GM21390 (cell line): ENCODE data around the gene GP1BB.

Source experiments
- ATAC-seq: cut with Tn5 transposase; IDR thresholded peaks from one replicate; pipeline ENCODE4 v1.9.1; 2021; ENCODE audit not compliant: unreplicated experiment

GP1BB gene

GRCh38 chr22:19713650-19714311 lies 9.6 kb upstream of the GP1BB start:
- no peak for ATAC-seq

DNA sequence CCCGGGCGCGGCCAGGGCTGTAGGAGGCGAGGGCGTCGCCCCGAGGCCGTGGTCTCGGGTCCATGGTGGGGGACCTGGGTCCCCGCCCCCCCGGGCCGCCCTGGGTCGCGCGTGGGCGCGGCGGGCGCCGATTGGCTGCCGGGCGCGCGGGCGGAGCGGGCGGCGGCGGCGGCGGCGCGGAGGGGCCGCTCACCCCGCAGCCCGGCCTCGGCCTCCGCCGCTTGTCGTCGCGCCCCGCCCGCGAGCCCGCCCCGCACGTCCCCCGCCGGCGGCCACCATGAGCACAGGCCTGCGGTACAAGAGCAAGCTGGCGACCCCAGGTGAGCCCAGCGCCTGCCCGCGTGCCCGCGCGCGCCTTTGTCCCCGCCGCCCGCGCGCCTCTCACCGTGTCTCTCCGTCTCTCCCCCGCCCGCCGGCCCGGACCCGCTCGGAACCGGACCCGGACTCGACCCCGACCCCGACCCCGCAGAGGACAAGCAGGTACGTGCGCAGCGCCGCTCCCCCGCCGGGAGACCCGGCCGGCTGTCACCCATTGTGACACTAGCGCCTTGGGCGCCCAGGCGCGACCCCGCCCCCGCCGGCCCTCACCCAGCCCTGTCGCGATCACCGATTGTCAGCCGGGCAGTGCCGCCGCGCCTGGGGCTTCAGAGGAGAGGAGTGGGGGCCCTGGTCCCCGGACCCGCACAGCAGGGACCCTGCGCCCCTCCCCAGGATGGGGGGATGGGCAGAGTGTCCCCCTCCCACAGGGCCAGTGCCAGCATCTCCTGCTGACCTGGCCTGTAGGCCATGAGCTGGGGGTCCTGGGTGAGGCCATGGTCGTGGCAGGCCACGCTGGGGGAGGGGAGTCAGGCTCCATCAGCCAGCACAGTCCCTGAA lies 8.8 kb upstream of the GP1BB start, which contains the start of gene SEPTIN5:
SEPTIN5 (plus strand) TSS at position 192 of the 876 bp plus-strand sequence; CDS start at position 278, 86 bp downstream.
- ATAC-seq = no peak

GRCh38 chr22:19715188-19715930 lies 8.0 kb upstream of the GP1BB start:
- no peak for ATAC-seq

GRCh38 chr22:19716041-19716828 lies 7.1 kb upstream of the GP1BB start:
- ATAC-seq = no peak

GRCh38 chr22:19716829-19717105 lies 6.6 kb upstream of the GP1BB start:
- no peak for ATAC-seq

DNA sequence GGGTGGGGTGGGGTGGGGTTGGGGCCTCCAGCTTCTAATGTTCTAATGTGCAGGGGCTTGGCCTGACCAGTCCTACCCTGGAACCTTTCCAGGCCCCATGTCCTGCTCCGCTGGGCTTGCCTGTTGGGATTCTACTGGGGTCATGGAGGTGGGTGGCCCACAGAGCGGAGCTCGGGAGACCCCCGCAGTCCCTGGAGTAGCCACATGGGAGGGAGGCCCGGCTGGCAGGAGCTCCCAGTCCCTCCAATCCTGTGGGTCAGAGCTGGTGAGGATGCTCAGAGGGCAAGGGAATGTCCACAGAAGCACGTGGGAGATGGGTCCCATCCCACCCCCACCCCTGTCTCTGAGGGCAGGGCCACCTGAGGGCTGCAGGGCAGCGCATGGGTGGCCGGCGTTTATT lies 6.2 kb upstream of the GP1BB start:
- no peak for ATAC-seq

DNA sequence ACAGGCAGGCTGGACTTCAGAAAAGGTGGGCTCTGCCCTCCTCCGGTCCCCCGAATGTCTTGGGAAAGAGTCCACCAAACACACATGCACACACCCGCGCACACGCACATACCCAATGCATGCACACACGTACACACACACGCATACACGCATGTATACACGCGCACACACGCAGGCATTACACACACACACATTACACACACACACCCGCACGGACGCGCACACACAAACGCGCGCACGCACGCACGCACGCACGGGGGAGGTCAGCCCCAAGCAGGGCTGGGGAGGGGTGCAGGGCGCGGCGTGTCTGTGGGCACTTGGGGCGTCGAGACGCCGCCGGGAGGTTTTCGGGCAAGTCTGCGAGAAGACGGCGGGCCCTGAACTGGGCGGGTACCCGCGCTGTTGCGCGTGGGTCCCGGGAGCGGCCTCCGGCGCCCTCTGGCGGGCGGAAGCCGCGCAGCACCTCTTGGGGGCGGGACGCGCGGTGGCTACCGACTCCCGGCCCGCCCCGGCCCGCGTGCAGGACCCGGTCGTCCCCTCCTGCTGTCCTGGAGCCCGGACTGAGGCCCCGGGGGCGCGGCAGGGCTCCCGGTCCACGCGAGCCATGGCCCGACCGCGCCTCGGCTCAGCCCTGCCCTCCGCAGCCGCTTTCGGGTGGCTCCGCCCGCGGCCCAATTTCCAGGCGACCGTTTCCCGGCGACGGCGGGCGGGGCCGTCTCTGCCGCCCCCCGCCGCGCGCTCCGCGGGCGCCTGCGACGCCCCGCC lies 5.5 kb upstream of the GP1BB start:
- ATAC-seq = no peak

GRCh38 chr22:19718456-19719049 lies 4.8 kb upstream of the GP1BB start:
- ATAC-seq = no peak

DNA sequence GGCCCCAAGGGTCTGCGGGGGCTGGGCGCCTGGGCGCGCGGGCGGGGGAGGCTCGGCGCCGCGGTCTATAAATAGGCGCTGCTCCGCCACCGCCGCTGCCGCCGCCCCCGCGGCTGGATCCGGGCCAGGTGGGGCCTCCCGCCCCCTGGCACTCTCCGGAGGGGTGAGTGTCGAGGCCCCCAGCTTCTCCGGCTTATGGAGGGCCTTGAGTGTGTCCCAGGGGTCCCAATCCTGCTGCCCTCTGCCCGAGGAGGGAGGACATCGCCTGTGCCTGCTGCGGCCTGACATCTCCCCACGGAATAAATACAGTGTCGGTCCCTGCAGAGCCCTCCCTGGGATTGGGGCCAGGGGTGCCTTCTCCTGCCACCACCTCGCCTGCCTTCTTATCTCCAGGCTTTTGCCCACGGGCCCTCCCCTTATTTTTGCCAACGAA lies 4.3 kb upstream of the GP1BB start:
- ATAC-seq = no peak

GRCh38 chr22:19719488-19720021 lies 3.8 kb upstream of the GP1BB start:
- no peak for ATAC-seq

DNA sequence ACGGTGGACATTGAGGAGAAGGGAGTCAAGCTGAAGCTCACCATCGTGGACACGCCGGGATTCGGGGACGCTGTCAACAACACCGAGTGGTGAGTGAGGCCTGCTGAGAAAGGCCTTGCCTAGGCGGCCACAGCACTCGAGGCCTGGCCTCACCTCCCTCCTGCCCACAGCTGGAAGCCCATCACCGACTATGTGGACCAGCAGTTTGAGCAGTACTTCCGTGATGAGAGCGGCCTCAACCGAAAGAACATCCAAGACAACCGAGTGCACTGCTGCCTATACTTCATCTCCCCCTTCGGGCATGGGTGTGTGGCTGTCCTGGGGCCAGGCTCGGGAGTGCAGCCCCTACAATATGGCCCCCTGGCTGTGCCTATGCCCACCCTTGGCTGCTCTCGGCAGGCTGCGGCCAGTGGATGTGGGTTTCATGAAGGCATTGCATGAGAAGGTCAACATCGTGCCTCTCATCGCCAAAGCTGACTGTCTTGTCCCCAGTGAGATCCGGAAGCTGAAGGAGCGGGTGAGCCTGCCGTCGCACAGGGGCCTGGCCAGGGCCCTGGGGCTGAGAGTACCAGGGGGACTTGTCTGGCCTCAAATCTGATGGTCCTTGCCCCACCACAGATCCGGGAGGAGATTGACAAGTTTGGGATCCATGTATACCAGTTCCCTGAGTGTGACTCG lies 3.0 kb upstream of the GP1BB start:
- ATAC-seq = no peak

DNA sequence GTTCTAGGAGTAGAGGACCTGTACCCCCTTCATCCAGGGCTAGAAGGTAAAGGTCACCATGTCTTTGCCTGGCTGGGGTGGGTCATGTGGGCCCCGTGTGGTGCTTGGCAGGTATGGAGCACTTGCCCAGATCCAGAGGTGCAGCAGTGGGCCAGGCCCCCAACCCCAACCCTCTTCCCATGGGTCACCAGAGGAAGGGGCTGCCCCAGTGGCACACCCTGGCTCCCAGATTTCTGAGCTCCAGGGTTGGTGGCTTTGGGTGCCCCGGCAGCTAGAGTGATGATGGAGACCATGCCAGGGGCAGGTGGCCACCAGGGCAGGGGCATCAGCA lies 2.4 kb upstream of the GP1BB start:
- no peak for ATAC-seq

DNA sequence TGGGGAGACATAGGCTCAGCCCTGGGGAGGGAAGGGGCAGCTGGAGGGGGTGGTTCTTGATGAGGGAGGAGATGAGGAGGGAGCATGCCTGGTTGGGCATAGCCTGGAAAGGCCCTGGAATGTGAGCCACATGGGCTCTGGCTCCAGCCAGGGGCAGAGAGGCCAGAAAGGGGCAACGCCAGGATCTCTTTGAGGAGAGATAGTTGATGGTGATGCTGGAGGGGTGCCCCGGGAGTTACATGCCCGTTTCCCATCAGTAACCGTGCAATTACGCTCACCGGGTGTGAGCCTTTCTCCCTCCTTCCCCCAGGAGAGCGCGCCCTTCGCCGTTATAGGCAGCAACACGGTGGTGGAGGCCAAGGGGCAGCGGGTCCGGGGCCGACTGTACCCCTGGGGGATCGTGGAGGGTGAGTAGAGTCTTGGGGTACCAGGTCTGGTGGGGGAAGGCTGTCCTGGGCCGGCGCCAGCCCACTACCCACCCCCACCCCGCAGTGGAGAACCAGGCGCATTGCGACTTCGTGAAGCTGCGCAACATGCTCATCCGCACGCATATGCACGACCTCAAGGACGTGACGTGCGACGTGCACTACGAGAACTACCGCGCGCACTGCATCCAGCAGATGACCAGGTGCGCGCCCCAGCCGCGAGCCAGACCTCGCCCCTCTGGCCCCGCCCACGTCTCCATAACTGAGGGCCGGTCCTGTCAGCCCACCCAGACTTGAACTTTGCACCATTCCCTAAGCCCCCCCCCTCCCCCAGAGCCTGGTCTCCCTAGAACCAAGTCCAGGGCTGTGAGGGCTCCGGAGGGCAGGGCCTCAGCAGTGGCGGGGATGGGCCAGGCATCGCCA lies 1.8 kb upstream of the GP1BB start:
- no peak for ATAC-seq

- ATAC-seq = no peak
Observed at GRCh38 chr22:19722178-19722981, 959 bp upstream of the GP1BB start.

GRCh38 chr22:19722982-19723231 lies 432 bp upstream of the GP1BB start:
- ATAC-seq = no peak

DNA sequence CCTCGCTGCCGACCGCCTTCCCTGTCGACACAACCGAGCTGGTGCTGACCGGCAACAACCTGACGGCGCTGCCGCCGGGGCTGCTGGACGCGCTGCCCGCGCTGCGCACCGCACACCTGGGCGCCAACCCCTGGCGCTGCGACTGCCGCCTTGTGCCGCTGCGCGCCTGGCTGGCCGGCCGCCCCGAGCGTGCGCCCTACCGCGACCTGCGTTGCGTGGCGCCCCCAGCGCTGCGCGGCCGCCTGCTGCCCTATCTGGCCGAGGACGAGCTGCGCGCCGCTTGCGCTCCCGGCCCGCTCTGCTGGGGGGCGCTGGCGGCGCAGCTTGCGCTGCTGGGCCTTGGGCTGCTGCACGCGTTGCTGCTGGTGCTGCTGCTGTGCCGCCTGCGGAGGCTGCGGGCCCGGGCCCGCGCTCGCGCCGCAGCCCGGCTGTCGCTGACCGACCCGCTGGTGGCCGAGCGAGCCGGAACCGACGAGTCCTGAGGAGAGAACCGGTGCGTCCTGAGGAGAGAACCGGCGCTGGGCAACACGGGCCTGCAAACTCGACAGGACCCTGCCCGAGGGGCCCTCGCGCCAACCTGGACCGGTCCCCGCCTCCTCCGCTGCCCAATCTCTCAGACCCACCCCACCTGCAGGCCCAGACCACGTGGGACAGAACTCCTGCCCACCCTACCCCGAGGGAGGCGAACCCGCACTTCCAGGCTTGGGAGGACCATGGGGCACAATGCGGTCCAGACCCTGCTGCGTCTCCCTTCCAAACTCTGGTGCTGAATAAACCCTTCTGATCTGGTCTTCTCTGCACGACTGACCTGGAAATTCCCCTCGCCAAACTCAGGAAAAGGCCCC lies 866 bp downstream of the GP1BB start:
- ATAC-seq = no peak
